Hypothalamus (tissue), 51 donors: Measurements from ENCODE around the gene FNDC8.
A peak's percentile ranks its signal among the peaks of the same experiment; 100 is the strongest.
"Not testable (repeated sequence)": the region's sequence is repeated elsewhere in the genome, so short reads cannot be mapped to it uniquely, and the experiment has no call there.

Experiments used
- DNase-seq, 51 donors: peaks; one replicate each; lab custom pipeline; 2025; lab: John Stamatoyannopoulos, UW

FNDC8 gene

GRCh38 chr17:35090707-35091106, 30.7 kb upstream of the FNDC8 start:
- DNase-seq = not testable (repeated sequence)

- no peak for DNase-seq
These were observed 26.5 kb upstream of the FNDC8 start for GRCh38 chr17:35094902-35095301.

- no peak for DNase-seq
These were observed 25.7 kb upstream of the FNDC8 start for GRCh38 chr17:35095741-35096140.

GRCh38 chr17:35097776-35098175, 23.6 kb upstream of the FNDC8 start:
- DNase-seq = no peak

GRCh38 chr17:35099908-35100307, 21.5 kb upstream of the FNDC8 start:
- DNase-seq = no peak

GRCh38 chr17:35101036-35101435, 20.4 kb upstream of the FNDC8 start:
- no peak for DNase-seq

- DNase-seq = no peak
These were observed 19.7 kb upstream of the FNDC8 start for GRCh38 chr17:35101725-35102124.

- DNase-seq = no peak
These were observed 18.1 kb upstream of the FNDC8 start for GRCh38 chr17:35103271-35103670.

- DNase-seq = no peak
These were observed 16.5 kb upstream of the FNDC8 start for GRCh38 chr17:35104844-35105450.

GRCh38 chr17:35110791-35111190, 10.6 kb upstream of the FNDC8 start:
- DNase-seq = not testable (repeated sequence)

- no peak for DNase-seq
These were observed 4.6 kb upstream of the FNDC8 start for GRCh38 chr17:35116845-35117244.

- peak in 3 of 51 donors; percentile 2 to 11 (median 2) for DNase-seq
These were observed 3.4 kb upstream of the FNDC8 start for GRCh38 chr17:35117984-35118383.

GRCh38 chr17:35119370-35120165, 1.8 kb upstream of the FNDC8 start, which contains the start of gene RAD51D:
RAD51D (minus strand) TSS chr17:35119860; CDS start chr17:35119613, 247 bp downstream.
- DNase-seq = peak in 50 of 51 donors; percentile 18 to 84 (median 60)

GRCh38 chr17:35127751-35128514, 6.5 kb downstream of the FNDC8 start:
- DNase-seq = no peak

- no peak for DNase-seq
These were observed 7.9 kb downstream of the FNDC8 start for GRCh38 chr17:35129154-35129972.

GRCh38 chr17:35129973-35130351, 8.5 kb downstream of the FNDC8 start:
- DNase-seq = no peak

- no peak for DNase-seq
These were observed 9.0 kb downstream of the FNDC8 start for GRCh38 chr17:35130392-35130791.

- no peak for DNase-seq
These were observed 10.7 kb downstream of the FNDC8 start for GRCh38 chr17:35132099-35132498.

- DNase-seq = no peak
These were observed 11.6 kb downstream of the FNDC8 start for GRCh38 chr17:35132816-35133550.

GRCh38 chr17:35135322-35135721, 13.9 kb downstream of the FNDC8 start:
- DNase-seq = no peak
